HCT116 (cell line): ENCODE data around the gene RIPOR1. TPM values are rescaled to one million over a fixed set of nuclear protein-coding genes. Genes with fewer than 3 reads are reported as not detected.

Experiments used
- ATAC-seq: fragments of 200-7000 bp; cut with Tn5 transposase; 2 replicates; pipeline ENCODE4 v1.9.1; 2020; ENCODE audit warnings: mild to moderate bottlenecking, moderate library complexity
- BruUV-seq: library from RNA; stranded (reverse); fragments of 400-500 nt; replicated peaks from 2 replicates; lab custom pipeline; 2021; lab: Mats Ljungman, UMichigan
- CTCF ChIA-PET: fragments of 300-600 bp; sonication (Branson Sonifier 250); formaldehyde crosslinking; loops from one replicate; lab custom pipeline; 2021; ENCODE audit warnings: antibody characterized with exemption; lab: Charles Lee
- POLR2A ChIA-PET: fragments of 300-600, 350-600 bp; sonication (Branson Sonifier 250); formaldehyde crosslinking; loops from one replicate; lab custom pipeline; 2021; ENCODE audit warnings: antibody characterized with exemption; lab: Charles Lee
- RAD21 ChIA-PET, 2 experiments: fragments of 300-600 bp; sonication (Branson Sonifier 250); formaldehyde crosslinking; loops; one replicate each; lab custom pipeline; 2023; ENCODE audit warnings: low total read pairs in 2 of 2; ENCODE audit not compliant: uncharacterized antibody in 2 of 2, unreplicated experiment in 2 of 2, low non-redundant PET in 1 of 2; lab: Charles Lee
- DNase-seq: peaks from one replicate; pipeline ENCODE4 v3.0.0-alpha.2; 2010; ENCODE audit warnings: low read depth, low spot score
- H2AFZ ChIP-seq: fragments of 200-600 bp; shearing (Covaris generic), sonication (generic); 2 replicates; pipeline ENCODE4 v1.6.1; 2017; ENCODE audit warnings: low read depth, mixed run types, mixed read lengths, antibody characterized with exemption, low read length; ENCODE audit not compliant: poor library complexity, severe bottlenecking
- H3K27ac ChIP-seq: 2 replicates; pipeline ENCODE4 v1.5.1; 2012; ENCODE audit warnings: low read depth, low read length
- H3K27me3 ChIP-seq: fragments of 200-600 bp; sonication (generic); 2 replicates; pipeline ENCODE4 v1.6.1; 2016; ENCODE audit warnings: mixed run types, low read length, mixed read lengths; ENCODE audit not compliant: insufficient read depth
- H3K36me3 ChIP-seq, 2 experiments: fragments of 200-500 bp in 1 of 2; fragments of 200-600 bp in 1 of 2; sonication (Bioruptor generic) in 1 of 2; sonication (generic) in 1 of 2; 2 replicates each; pipeline versions ENCODE4 v1.5.1 to v1.6.1; 2014 to 2016; ENCODE audit warnings: low read length in 2 of 2, inconsistent platforms in 1 of 2, mixed read lengths in 1 of 2, mixed run types in 1 of 2; ENCODE audit not compliant: insufficient read depth in 2 of 2, control insufficient read depth in 1 of 2
- H3K4me1 ChIP-seq, 2 experiments: fragments of 200-600 bp in 1 of 2; sonication (generic) in 1 of 2; 2 replicates each; pipeline versions ENCODE4 v1.5.1 to v1.6.1; 2012 to 2017; ENCODE audit warnings: low read length in 2 of 2, inconsistent platforms in 1 of 2, mild to moderate bottlenecking in 1 of 2, mixed read lengths in 1 of 2, mixed run types in 1 of 2, moderate library complexity in 1 of 2; ENCODE audit not compliant: insufficient read depth in 2 of 2, control insufficient read depth in 1 of 2
- H3K4me2 ChIP-seq: fragments of 200-600 bp; sonication (generic); 2 replicates; pipeline ENCODE4 v1.6.1; 2017; ENCODE audit warnings: mixed run types, low read length, mixed read lengths
- H3K4me3 ChIP-seq, 2 experiments: fragments of 200-600 bp in 1 of 2; sonication (generic) in 1 of 2; replicated peaks in 1 of 2; 2 replicates each; pipeline ENCODE4 v1.5.1; 2011 to 2016; ENCODE audit warnings: low read length in 2 of 2, control low read depth in 1 of 2, low read depth in 1 of 2, mild to moderate bottlenecking in 1 of 2, mixed read lengths in 1 of 2, mixed run types in 1 of 2
- H3K79me2 ChIP-seq: fragments of 200-600 bp; sonication (generic); 2 replicates; pipeline ENCODE4 v1.6.1; 2017; ENCODE audit warnings: mild to moderate bottlenecking, mixed run types, low read length, moderate library complexity, mixed read lengths; ENCODE audit not compliant: insufficient read depth
- H3K9ac ChIP-seq: fragments of 200-600 bp; sonication (generic); 2 replicates; pipeline ENCODE4 v1.6.1; 2016; ENCODE audit warnings: low read length, mixed read lengths
- H3K9me2 ChIP-seq: fragments of 200-600 bp; sonication (generic), shearing (Covaris generic); 2 replicates; pipeline ENCODE4 v1.6.1; 2017; ENCODE audit warnings: mixed run types, mild to moderate bottlenecking, moderate library complexity; ENCODE audit not compliant: insufficient read depth
- H3K9me3 ChIP-seq, 2 experiments: fragments of 200-500 bp in 1 of 2; fragments of 200-600 bp in 1 of 2; sonication (Bioruptor generic) in 1 of 2; sonication (generic) in 1 of 2; 2 replicates each; pipeline ENCODE4 v1.6.1; 2014 to 2017; ENCODE audit warnings: low read length in 2 of 2, mixed read lengths in 2 of 2, inconsistent platforms in 1 of 2, low read depth in 1 of 2, mild to moderate bottlenecking in 1 of 2, mixed run types in 1 of 2, moderate library complexity in 1 of 2; ENCODE audit not compliant: control insufficient read depth in 1 of 2, insufficient read depth in 1 of 2
- H4K20me1 ChIP-seq: fragments of 200-600 bp; sonication (generic), shearing (Covaris generic); 2 replicates; pipeline ENCODE4 v1.6.1; 2017; ENCODE audit warnings: mixed run types, mild to moderate bottlenecking, moderate library complexity; ENCODE audit not compliant: insufficient read depth
- CBX3 ChIP-seq: IDR thresholded peaks from 2 replicates; pipeline ENCODE4 v1.6.1; 2012; ENCODE audit warnings: low read depth
- CEBPB ChIP-seq: IDR thresholded peaks from 2 replicates; pipeline ENCODE4 v1.6.1; 2012; ENCODE audit warnings: low read depth
- EGR1 ChIP-seq: IDR thresholded peaks from 2 replicates; pipeline ENCODE4 v1.6.1; 2012; ENCODE audit warnings: low read depth
- ELF1 ChIP-seq: IDR thresholded peaks from 2 replicates; pipeline ENCODE4 v1.6.1; 2012; ENCODE audit warnings: low read depth, borderline replicate concordance
- EZH2 ChIP-seq: fragments of 200-600 bp; sonication (generic); IDR thresholded peaks from 2 replicates; pipeline ENCODE4 v1.6.1; 2017; ENCODE audit warnings: antibody characterized with exemption, mixed run types
- EZH2phosphoT487 ChIP-seq: fragments of 200-600 bp; IDR thresholded peaks from 2 replicates; pipeline ENCODE4 v1.6.1; 2018; ENCODE audit warnings: antibody characterized with exemption, borderline replicate concordance
- MAX ChIP-seq: IDR thresholded peaks from 2 replicates; pipeline ENCODE4 v1.6.1; 2012
- POLR2A ChIP-seq: IDR thresholded peaks from 2 replicates; pipeline ENCODE4 v1.7.0; 2011; ENCODE audit warnings: borderline replicate concordance; ENCODE audit not compliant: insufficient read depth, insufficient read length; ENCODE audit errors: extremely low read depth
- RAD21 ChIP-seq: IDR thresholded peaks from 2 replicates; pipeline ENCODE4 v1.6.1; 2012; ENCODE audit warnings: low read depth, mild to moderate bottlenecking
- REST ChIP-seq: IDR thresholded peaks from 2 replicates; pipeline ENCODE4 v1.6.1; 2012; ENCODE audit warnings: low read depth
- SIN3A ChIP-seq: IDR thresholded peaks from 2 replicates; pipeline ENCODE4 v1.6.1; 2012; ENCODE audit warnings: low read depth
- SP1 ChIP-seq: IDR thresholded peaks from 2 replicates; pipeline ENCODE4 v1.6.1; 2012; ENCODE audit warnings: low read depth
- SRF ChIP-seq: IDR thresholded peaks from 2 replicates; pipeline ENCODE4 v1.6.1; 2012; ENCODE audit warnings: low read depth
- ZBTB33 ChIP-seq: IDR thresholded peaks from 2 replicates; pipeline ENCODE4 v1.6.1; 2011; ENCODE audit warnings: mild to moderate bottlenecking, low read length, moderate library complexity; ENCODE audit not compliant: insufficient replicate concordance; ENCODE audit errors: extremely low read depth
- ZFX ChIP-seq: fragments of 450-650 bp; IDR thresholded peaks from 2 replicates; pipeline ENCODE4 v1.6.1; 2017
- ZNF274 ChIP-seq: fragments of 200-500 bp; sonication (Bioruptor generic); IDR thresholded peaks from 2 replicates; pipeline ENCODE4 v1.6.1; 2014; ENCODE audit warnings: mild to moderate bottlenecking, low read depth, low read length, inconsistent platforms
- intact Hi-C: fragments of 100-400 bp; cut with micrococcal nuclease; formaldehyde crosslinking; loops from 2 replicates; pipeline ENCODE4 v1.10.0; 2022
- total RNA-seq: library from RNA; stranded (reverse); gene quantifications from one replicate; pipeline ENCODE4 v1.2.1, GENCODE V29; 2021; ENCODE audit not compliant: unreplicated experiment

The RIPOR1 gene
- total RNA-seq, 1 experiment from 2014 or later = 60.0 TPM

- no peaks in the 10 kb centered on the region; a peak in 1 of 4 replicates for H3K36me3 ChIP-seq
- ATAC-seq = no peak
- BruUV-seq = no TSS peak
- H3K4me1 ChIP-seq = peaks cover 0 to 8% of the 10 kb centered on the region in 2 experiments; a peak in 1 of 4 replicates
- peaks cover 71% of the 10 kb centered on the region for H3K79me2 ChIP-seq
- POLR2A ChIA-PET = interaction anchor here (0.6 kb wide), 1 partner anchor 22 kb away, joined by 3 read pairs; no protein-coding TSS in a partner anchor
- H3K9ac ChIP-seq = no peak overlapping the region
- peaks cover 3% of the 10 kb centered on the region; the same call in 1 of the 2 replicates for H4K20me1 ChIP-seq
- H3K9me2 ChIP-seq = no peaks in the 10 kb centered on the region
- H3K27ac ChIP-seq = no peak overlapping the region
- TF ChIP-seq EZH2 (no peak), EGR1 (no peak), SRF (no peak), ZFX (no peak), REST (no peak), POLR2A (no peak), ZNF274 (no peak), MAX (no peak), EZH2phosphoT487 (no peak), SIN3A (no peak), ZBTB33 (no peak), SP1 (no peak), CEBPB (no peak), ELF1 (no peak), RAD21 (no peak), CBX3 (no peak)
- TF ChIP-seq, all 23 proteins: peak for 0
- Histone ChIP-seq H3K9me3 (no peaks in the 10 kb centered on the region), H3K27me3 (no peaks in the 10 kb centered on the region), H3K4me2 (no peak overlapping the region), H3K4me3 (no peak overlapping the region), H2AFZ (no peak overlapping the region)
- ChIA-PET RAD21 (no interaction called here), CTCF (interaction anchor here (1.7 kb wide), 1 partner anchor 31 kb away, joined by 3 read pairs; the partner anchor contains the start of gene CTCF)
- no peak for DNase-seq
- intact Hi-C loops = no loop called here
Observed at GRCh38 chr16:67593701-67594100, 65.1 kb downstream of the RIPOR1 start.
